Measurements from ENCODE around the gene GSTM1. TPM values are rescaled to one million over a fixed set of nuclear protein-coding genes. Genes with fewer than 3 reads are reported as not detected.

Gene GSTM1
- total and polyA plus RNA-seq, 2 of the 8 experiments (the other 6 are each of a cell fraction or from before 2014, with no cell fraction given): 16.7 to 42.5 TPM

GRCh38 chr1:109713636-109714035 lies 26.0 kb downstream of the GSTM1 start:
- Histone ChIP-seq H2AFZ (ENCODE audit: low read length) (no peak overlapping the region), H2BK20ac (ENCODE audit: low read length) (no peak overlapping the region), H4K91ac (replicated peaks; ENCODE audit: insufficient read length, low read length) (no peak overlapping the region), H3K4me1 (replicated peaks in 1 of 4; ENCODE audit: control insufficient read depth in 3 of 4, insufficient read depth in 4 of 4, low read length in 3 of 4) (no peaks in the 10 kb centered on the region; a peak in 1 of 7 replicates), H3K9ac (replicated peaks in 1 of 4; ENCODE audit: extremely low read depth in 1 of 4, low read depth in 3 of 4, low read length in 3 of 4) (no peak overlapping the region), H3K56ac (replicated peaks; ENCODE audit: insufficient read length, low read depth, low read length) (no peak overlapping the region), H3K4me3 (ENCODE audit: extremely low read depth in 1 of 4, insufficient read depth in 2 of 4, low read depth in 3 of 4, low read length in 4 of 4) (no peak overlapping the region), H3K36me3 (ENCODE audit: control insufficient read depth in 2 of 4, insufficient read depth in 4 of 4, low read length in 3 of 4) (no peaks in the 10 kb centered on the region; a peak in 1 of 8 replicates), H2AK5ac (ENCODE audit: low read depth, low read length) (no peak overlapping the region), H4K5ac (ENCODE audit: insufficient read length, low read depth, low read length) (no peak overlapping the region), H2BK12ac (ENCODE audit: low read depth, low read length) (no peak overlapping the region), H2BK5ac (ENCODE audit: low read depth, low read length) (no peak overlapping the region), H3K79me1 (ENCODE audit: low read depth, low read length) (no peaks in the 10 kb centered on the region), H3K4me2 (ENCODE audit: insufficient read depth in 1 of 2, low read depth in 2 of 2, low read length in 2 of 2) (no peak overlapping the region), H2BK15ac (ENCODE audit: low read length) (no peak overlapping the region), H3K27me3 (replicated peaks in 1 of 4; ENCODE audit: control insufficient read depth in 3 of 4, extremely low read depth in 1 of 4, insufficient read depth in 3 of 4, low read length in 3 of 4) (peaks cover 0 to 3% (median 0%) of the 10 kb centered on the region in 4 experiments; a peak in 1 of 7 replicates), H3K9me3 (ENCODE audit: insufficient read depth in 2 of 2, low read depth in 1 of 2, low read length in 1 of 2) (peaks cover 4 to 5% of the 10 kb centered on the region in 2 experiments; a peak in 2 of 4 replicates), H3K23me2 (ENCODE audit: low read depth, low read length) (no peaks in the 10 kb centered on the region), H2BK120ac (replicated peaks; ENCODE audit: low read depth, low read length) (no peak overlapping the region), H3K23ac (ENCODE audit: insufficient read length) (no peak overlapping the region), H3K79me2 (ENCODE audit: control insufficient read depth in 1 of 2, insufficient read depth in 2 of 2, low read length in 2 of 2) (no peaks in the 10 kb centered on the region), H3K27ac (ENCODE audit: low read depth, low read length) (no peak overlapping the region), H3K18ac (ENCODE audit: extremely low read depth, low read length) (no peak overlapping the region), H3K14ac (ENCODE audit: insufficient read length) (no peak overlapping the region), H4K20me1 (replicated peaks in 1 of 2; ENCODE audit: control insufficient read depth in 1 of 2, insufficient read depth in 2 of 2, low read length in 2 of 2) (no peaks in the 10 kb centered on the region), H3K4ac (replicated peaks; ENCODE audit: insufficient read length, low read depth, low read length) (no peak overlapping the region), H4K8ac (ENCODE audit: extremely low read depth, insufficient read depth, low read length) (no peak overlapping the region)
- WGBS, 2 experiments (ENCODE audit: extremely low coverage in 1 of 2, insufficient coverage in 1 of 2, insufficient read length in 1 of 2, insufficient replicate concordance in 2 of 2, low coverage in 1 of 2, low lambda C conversion rate in 2 of 2, missing lambda C conversion rate in 1 of 2): 80% methylated on average over 5 of the region's 5 CpGs; no CpG with 5 or more reads in 1 of the 2 experiments
- FAIRE-seq (no peak), DNase-seq (ENCODE audit: low read depth in 1 of 2, low spot score in 2 of 2) (no peak)
- POLR2A ChIA-PET (ENCODE audit: partially characterized antibody): no interaction called here
- CTCF ChIA-PET (ENCODE audit: partially characterized antibody): no interaction called here
- TF ChIP-seq PHF8 (conservative IDR thresholded peaks at IDR 0.05; ENCODE audit: low read depth, low read length) (no peak), BCL11A (IDR thresholded peaks at IDR 0.05; ENCODE audit: low read depth in 2 of 2, low read length in 2 of 2) (no peak), SRF (IDR thresholded peaks at IDR 0.05; ENCODE audit: low read depth, low read length) (no peak), POU5F1 (IDR thresholded peaks at IDR 0.05; ENCODE audit: low read depth, low read length) (no peak), JUND (IDR thresholded peaks at IDR 0.05; ENCODE audit: low read length) (no peak), JUN (IDR thresholded peaks at IDR 0.05; ENCODE audit: low read depth, low read length) (no peak), GTF2F1 (IDR thresholded peaks at IDR 0.05; ENCODE audit: borderline replicate concordance, low read depth, low read length) (no peak), CTBP2 (IDR thresholded peaks at IDR 0.05; ENCODE audit: borderline replicate concordance, insufficient read depth, insufficient read length, low read length) (no peak), EGR1 (IDR thresholded peaks at IDR 0.05; ENCODE audit: borderline replicate concordance, low read depth, low read length) (no peak), ATF2 (IDR thresholded peaks at IDR 0.05; ENCODE audit: low read length) (no peak), YY1 (IDR thresholded peaks at IDR 0.05; ENCODE audit: low read depth, low read length) (no peak), SUZ12 (IDR thresholded peaks at IDR 0.05; ENCODE audit: low read length) (no peak), TAF1 (IDR thresholded peaks at IDR 0.05; ENCODE audit: low read depth, low read length) (no peak), TEAD4 (IDR thresholded peaks at IDR 0.05; ENCODE audit: low read depth, low read length) (no peak)
